Bronchial epithelial cell (primary cell): Measurements from ENCODE around the gene KLF13. TPM values are rescaled to one million over a fixed set of nuclear protein-coding genes. Genes with fewer than 3 reads are reported as not detected.

Experiments used
- DNase-seq: peaks from one replicate; pipeline ENCODE4 v3.0.0-alpha.2; 2010; ENCODE audit warnings: low read depth
- FAIRE-seq: peaks from 2 replicates; lab custom pipeline; 2011; peaks lifted over from hg19 to GRCh38; lab: Jason Lieb, UNC
- H3K27me3 ChIP-seq: 2 replicates; pipeline ENCODE4 v1.5.1; 2011; ENCODE audit warnings: low read length; ENCODE audit not compliant: control insufficient read depth, insufficient read depth
- H3K36me3 ChIP-seq: 2 replicates; pipeline ENCODE4 v1.5.1; 2011; ENCODE audit warnings: low read length; ENCODE audit not compliant: control insufficient read depth, insufficient read depth
- H3K4me3 ChIP-seq: 2 replicates; pipeline ENCODE4 v1.5.1; 2011; ENCODE audit warnings: mild to moderate bottlenecking, low read depth, low read length, control low read depth
- total RNA-seq: library from RNA; depleted of rRNA; stranded (reverse); fragments of >200 nt; gene quantifications from 2 replicates; pipeline ENCODE4 v1.2.1, GENCODE V29; 2014
- TF ChIP-seq, protein P1 (sequence below): IDR thresholded peaks from 2 replicates; pipeline ENCODE4 v1.5.1; 2011; ENCODE audit warnings: mild to moderate bottlenecking, moderate library complexity, low read length, control low read depth, inconsistent platforms; ENCODE audit not compliant: insufficient read depth, severe bottlenecking

KLF13 gene
- total RNA-seq, 1 donor from 2014 or later = 58.7 TPM

DNA sequence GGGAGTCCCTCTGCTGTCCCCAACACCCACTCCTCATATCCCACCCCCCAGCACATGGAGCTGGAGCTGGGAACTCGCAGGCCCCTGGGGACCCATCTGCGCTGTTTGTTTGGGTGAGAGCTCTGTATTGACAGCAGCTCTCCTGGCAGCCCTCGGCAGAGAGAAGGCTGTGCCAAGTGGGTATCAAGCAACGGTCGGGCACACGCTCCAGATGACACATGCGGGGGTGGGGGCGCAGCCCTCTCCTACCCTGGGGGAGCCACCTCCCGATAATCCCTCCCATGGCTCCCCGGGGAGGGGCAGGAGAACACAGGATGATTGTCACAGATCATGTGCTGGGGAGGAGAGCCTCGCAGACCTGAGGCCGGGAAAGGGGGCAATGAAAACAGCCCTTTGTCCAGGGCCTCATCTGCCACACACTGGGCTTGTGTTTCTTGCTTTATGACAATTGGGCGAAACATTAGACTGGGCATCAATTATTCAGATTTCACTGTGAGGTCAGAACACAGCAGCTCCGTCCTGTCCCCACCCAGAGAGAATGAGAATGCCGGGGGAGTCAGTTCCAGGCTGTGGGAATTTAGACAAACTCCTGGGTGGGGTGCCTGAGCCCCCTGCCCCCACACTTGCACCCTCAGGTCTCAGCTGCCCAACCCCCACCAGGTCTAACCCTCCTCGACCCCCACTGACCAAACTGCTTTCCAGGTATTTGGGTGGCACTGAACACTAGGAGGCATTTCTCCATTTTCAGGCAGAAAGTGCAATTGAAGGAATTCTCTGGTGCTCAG, 46.4 kb upstream of the KLF13 start:
- DNase-seq = peak; percentile 27
- TF ChIP-seq, protein P1, sequence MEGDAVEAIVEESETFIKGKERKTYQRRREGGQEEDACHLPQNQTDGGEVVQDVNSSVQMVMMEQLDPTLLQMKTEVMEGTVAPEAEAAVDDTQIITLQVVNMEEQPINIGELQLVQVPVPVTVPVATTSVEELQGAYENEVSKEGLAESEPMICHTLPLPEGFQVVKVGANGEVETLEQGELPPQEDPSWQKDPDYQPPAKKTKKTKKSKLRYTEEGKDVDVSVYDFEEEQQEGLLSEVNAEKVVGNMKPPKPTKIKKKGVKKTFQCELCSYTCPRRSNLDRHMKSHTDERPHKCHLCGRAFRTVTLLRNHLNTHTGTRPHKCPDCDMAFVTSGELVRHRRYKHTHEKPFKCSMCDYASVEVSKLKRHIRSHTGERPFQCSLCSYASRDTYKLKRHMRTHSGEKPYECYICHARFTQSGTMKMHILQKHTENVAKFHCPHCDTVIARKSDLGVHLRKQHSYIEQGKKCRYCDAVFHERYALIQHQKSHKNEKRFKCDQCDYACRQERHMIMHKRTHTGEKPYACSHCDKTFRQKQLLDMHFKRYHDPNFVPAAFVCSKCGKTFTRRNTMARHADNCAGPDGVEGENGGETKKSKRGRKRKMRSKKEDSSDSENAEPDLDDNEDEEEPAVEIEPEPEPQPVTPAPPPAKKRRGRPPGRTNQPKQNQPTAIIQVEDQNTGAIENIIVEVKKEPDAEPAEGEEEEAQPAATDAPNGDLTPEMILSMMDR = no peak

DNA sequence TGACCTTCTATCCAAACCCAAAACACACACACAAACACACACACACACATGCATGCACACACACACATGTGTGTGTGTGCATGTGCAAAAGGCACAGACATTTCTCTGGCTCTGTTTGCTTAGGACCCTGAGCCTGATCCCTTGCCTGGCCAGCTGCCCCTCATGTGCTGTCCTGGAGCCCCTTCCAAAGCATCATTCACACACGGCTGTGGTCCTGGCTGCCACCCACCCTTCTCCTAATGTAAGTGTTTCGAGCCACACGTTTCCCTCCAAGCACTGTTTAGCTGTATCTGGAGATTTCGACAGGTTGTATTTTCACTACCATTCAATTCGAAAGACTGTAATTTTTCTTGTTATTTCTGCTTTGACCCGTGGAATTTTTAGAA, 45.8 kb upstream of the KLF13 start:
- Histone ChIP-seq H3K4me3 (no peak overlapping the region), H3K27me3 (no peaks in the 10 kb centered on the region), H3K36me3 (no peaks in the 10 kb centered on the region)
- TF ChIP-seq, protein P1 = no peak
- DNase-seq (no peak), FAIRE-seq (no peak)

More for the DNA sequence above, 46.4 kb upstream of the KLF13 start:
- H3K27me3 ChIP-seq = no peaks in the 10 kb centered on the region
- no peaks in the 10 kb centered on the region for H3K36me3 ChIP-seq
- H3K4me3 ChIP-seq = no peak overlapping the region
- no peak for FAIRE-seq

DNA sequence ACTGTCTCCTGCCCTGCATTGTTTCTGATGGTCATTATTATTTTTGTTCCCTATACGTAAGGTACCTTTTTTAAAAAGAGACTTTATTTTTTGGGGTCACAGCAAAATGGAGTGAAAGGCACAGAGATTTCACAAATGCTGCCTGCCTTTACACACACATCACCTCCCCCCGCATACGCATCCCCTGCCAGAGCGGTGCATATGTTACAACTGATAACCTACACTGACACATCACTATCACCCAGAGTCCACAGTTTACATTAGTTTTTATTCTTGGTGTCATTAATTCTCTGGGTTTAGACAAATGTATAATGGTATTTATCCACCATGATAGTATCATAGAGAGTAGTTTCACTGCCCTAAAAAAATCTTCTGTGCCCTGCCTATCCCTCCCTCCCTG, 43.6 kb upstream of the KLF13 start:
- no peaks in the 10 kb centered on the region for H3K36me3 ChIP-seq
- no peak for FAIRE-seq

DNA sequence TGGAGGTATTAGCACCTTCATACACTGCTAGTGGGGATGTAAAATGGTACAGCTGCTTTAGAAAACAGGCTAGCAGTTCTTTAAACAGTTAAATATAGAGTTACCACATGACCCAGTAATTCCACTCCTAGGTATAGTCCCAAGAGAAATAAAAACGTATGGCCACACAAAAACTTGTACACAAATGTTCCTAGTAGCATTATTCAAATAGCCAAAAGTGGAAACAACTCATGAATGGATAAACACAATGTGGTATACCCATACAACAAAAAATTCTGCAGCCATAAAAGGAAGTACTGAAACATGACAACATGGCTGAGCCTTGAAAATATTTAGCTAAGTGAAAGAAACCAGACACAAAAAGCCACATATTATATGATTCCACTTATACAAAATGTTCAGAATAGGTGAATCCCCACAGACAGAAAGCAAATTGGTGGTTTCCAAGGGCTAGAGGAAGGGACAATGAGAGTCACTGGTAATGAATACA, 40.8 kb upstream of the KLF13 start:
- TF ChIP-seq, protein P1 = no peak
- no peak for DNase-seq
- no peaks in the 10 kb centered on the region for H3K27me3 ChIP-seq
- H3K4me3 ChIP-seq = no peak overlapping the region
- no peak for FAIRE-seq
- no peaks in the 10 kb centered on the region for H3K36me3 ChIP-seq

More for the DNA sequence above, 43.6 kb upstream of the KLF13 start:
- TF ChIP-seq, protein P1 = no peak
- DNase-seq = no peak
- H3K4me3 ChIP-seq = no peak overlapping the region
- H3K27me3 ChIP-seq = no peaks in the 10 kb centered on the region

DNA sequence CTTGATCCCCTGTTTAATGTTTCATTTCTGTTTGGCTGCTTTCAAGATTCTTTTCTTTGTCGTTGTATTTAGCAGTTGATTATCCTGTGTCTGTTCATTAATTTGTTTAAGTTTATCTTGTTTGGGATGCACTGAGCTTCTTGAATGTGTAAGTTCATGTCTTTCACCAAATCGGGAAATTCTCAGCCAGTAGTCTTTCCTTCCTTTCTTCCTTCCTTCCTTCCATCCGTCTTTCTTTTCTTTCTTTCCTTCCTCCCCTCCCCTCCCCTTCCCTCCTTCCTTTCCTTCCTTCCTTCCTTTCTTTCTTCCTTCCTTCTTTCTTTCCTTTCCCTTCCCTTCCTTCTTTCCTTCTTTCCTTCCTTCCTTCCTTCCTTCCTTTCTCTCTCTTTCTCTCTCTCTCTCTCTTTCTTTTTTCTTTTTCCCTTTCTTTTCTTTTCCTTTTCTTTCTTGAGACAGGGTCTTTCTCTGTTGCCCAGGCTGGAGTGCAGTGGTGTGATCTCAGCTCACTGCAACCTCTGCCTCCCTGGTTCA, 35.5 kb upstream of the KLF13 start:
- no peak for DNase-seq
- TF ChIP-seq, protein P1 = no peak
- Histone ChIP-seq H3K27me3 (peaks cover 6% of the 10 kb centered on the region), H3K36me3 (no peaks in the 10 kb centered on the region), H3K4me3 (no peak overlapping the region)
- FAIRE-seq = no peak
